Measurements from ENCODE around the gene GLRX3.

The GLRX3 gene

DNA sequence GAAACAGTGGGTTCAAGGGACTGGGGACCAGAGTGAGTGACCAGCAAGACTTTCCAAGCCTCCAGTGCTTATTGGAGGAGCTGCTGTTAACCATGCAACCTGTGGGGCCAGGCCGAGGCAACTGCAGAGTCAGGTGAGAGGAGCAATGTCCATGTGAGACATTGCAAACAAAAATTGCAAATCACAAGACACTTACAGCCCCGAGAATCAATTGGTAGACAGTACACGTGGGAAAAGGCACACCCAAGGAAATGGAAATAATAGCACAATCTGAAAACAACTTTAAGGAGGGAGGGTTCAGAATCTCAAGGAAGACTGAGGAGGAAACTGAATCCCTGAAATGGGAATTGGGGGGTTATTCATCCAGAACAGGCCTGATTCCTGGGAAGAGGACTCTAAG is 72.6 kb downstream of the GLRX3 start:
- no peak for DNase-seq (ENCODE audit: low read depth in 2 of 2)

GRCh38 chr10:130212746-130213145 is 76.6 kb downstream of the GLRX3 start:
- DNase-seq (ENCODE audit: low read depth in 2 of 2), result no peak

GRCh38 chr10:130213286-130214080 is 77.3 kb downstream of the GLRX3 start:
- no peak for DNase-seq (ENCODE audit: low read depth in 2 of 2)

- no peak for DNase-seq (ENCODE audit: low read depth in 2 of 2)
These were observed 78.2 kb downstream of the GLRX3 start for GRCh38 chr10:130214431-130214830.

GRCh38 chr10:130215151-130215930 is 79.2 kb downstream of the GLRX3 start:
- DNase-seq (ENCODE audit: low read depth in 2 of 2), result no peak

GRCh38 chr10:130215931-130216231 is 79.7 kb downstream of the GLRX3 start:
- no peak for DNase-seq (ENCODE audit: low read depth in 2 of 2)

DNA sequence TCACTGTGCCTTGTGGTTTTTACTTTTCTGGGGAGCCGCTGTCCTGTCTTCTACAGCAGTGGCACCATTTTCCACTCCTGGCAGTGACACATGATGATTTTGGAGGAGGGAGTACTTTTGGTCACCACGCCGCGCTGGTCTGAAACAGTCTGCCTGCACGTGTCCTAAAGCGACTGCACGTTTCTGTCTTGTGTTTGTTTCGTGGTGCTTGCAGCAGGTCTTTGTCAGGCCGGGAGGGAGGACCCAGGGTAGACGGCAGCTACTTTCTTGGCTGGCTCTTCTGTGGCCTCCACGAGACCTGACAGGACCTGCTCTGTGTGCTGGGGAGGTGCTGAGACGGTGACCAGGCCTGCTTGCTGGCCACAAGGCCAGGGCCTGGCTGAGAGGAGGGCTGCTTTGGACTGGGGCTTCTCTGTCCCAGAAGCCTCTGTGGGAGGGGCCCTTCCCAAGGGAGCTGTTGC is 82.0 kb downstream of the GLRX3 start:
- no peak for DNase-seq (ENCODE audit: low read depth in 2 of 2)

GRCh38 chr10:130218936-130219335 is 82.7 kb downstream of the GLRX3 start:
- no peak for DNase-seq (ENCODE audit: low read depth in 2 of 2)

DNA sequence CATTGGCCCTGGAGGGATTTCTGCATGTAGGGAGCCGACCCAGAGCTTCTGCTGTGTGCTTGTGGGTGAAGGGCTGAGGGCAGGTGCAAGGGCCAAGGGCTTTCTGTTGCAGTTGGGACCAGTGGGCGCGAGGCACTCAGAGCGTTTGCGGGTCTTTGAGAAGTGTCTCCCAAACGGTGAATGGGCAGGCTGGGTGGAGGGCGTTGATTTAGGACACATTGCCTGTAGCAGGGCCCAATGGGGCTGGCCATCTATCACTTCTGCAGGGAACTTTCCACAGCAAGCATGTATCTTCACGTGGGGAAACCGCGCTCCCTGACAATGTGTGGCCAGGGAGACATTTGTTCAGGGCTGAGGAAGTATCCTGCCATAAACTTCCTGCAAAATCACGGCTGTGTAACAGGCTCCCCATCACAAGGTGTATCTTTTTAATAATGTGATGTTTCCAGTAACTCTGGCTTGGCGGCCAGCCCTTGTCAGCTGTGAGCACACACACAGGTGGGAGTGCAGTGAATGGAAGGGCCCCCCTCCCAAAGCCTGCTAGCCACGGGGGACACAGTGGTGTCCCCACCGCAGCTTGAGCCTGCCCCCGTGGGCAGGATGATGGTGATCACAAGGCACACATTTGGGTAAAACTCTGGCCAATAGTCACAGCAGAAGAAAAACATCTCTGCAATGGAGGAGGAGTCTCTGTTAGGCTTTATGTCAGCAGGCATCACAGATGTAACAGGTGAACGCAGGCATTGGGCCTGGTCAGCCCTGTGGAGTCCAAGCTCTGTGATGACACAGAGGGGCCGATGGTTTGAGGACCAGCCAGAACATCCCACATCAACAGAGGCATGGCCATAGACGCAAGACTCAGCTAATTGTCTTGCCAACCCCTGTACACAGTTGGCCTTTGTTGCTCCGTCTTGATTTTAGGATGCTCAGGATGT is 84.3 kb downstream of the GLRX3 start:
- DNase-seq (ENCODE audit: low read depth in 2 of 2), result no peak

GRCh38 chr10:130221456-130222375 is 85.5 kb downstream of the GLRX3 start:
- DNase-seq (ENCODE audit: low read depth in 2 of 2), result no peak

DNA sequence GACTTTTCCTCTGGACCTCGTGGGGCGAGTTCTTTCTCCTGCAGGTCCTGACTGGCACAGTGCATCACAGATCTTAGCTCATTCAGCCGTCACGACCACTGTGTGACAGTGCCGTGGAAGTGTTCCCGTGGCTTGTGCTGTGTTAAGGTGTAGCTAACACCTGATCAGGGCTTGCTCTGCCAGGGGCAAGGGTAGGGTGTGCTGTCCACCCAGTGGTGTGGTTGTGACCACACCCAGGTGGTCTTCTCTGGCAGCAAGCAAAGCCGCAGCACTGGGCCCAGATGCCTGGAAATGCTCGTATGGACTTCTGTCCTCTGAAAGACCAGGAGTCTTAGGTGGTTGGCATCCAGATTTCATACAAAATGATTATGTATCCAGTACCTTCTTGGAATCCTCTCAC is 86.2 kb downstream of the GLRX3 start:
- no peak for DNase-seq (ENCODE audit: low read depth in 2 of 2)

GRCh38 chr10:130224228-130224627 is 88.0 kb downstream of the GLRX3 start:
- no peak for DNase-seq (ENCODE audit: low read depth in 2 of 2)

- no peak for DNase-seq (ENCODE audit: low read depth in 2 of 2)
These were observed 89.8 kb downstream of the GLRX3 start for GRCh38 chr10:130226012-130226411.

DNA sequence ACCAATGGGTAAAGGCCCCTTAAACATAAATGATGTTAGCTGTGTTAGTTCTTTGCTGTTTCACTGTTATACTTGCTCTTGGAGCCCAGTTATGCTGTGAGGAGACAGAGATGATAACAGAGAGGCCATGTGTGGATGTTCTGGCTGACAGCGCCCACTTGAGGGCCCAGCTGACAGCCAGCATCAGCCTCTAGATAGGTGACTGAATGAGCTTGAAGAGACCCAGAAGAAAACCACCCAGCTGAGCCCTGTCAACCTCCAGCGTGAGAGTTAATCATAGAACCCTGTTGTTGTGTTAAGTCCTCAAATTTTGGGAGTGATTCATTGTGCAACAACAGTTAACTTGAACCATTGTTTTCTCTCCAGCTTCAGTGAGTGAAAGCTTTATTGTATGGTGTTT is 91.7 kb downstream of the GLRX3 start:
- no peak for DNase-seq (ENCODE audit: low read depth in 2 of 2)
